OCI-LY1 (cell line): Measurements from ENCODE around the gene AFAP1L1.

ENCODE experiments used
- H2AFZ ChIP-seq: fragments of 200-600 bp; sonication (generic), shearing (Covaris generic); 2 replicates; pipeline ENCODE4 v1.6.0; 2014; ENCODE audit warnings: antibody characterized with exemption, mild to moderate bottlenecking, low read length
- H3F3A ChIP-seq: fragments of 200-600 bp; sonication (generic), shearing (Covaris generic); 2 replicates; pipeline ENCODE4 v1.6.0; 2014; ENCODE audit warnings: mild to moderate bottlenecking, antibody characterized with exemption, low read length, moderate library complexity; ENCODE audit not compliant: insufficient read depth
- H3K27ac ChIP-seq: fragments of 200-600 bp; sonication (generic); 2 replicates; pipeline ENCODE4 v1.5.1; 2014; ENCODE audit warnings: low read length, mixed run types, mild to moderate bottlenecking, low read depth; ENCODE audit not compliant: poor library complexity, severe bottlenecking
- H3K27me3 ChIP-seq: fragments of 200-600 bp; sonication (generic); 2 replicates; pipeline ENCODE4 v1.6.0; 2014; ENCODE audit warnings: antibody characterized with exemption, mild to moderate bottlenecking, low read length, moderate library complexity; ENCODE audit not compliant: insufficient read depth
- H3K36me3 ChIP-seq: fragments of 200-600 bp; sonication (generic); 2 replicates; pipeline ENCODE4 v1.6.1; 2014; ENCODE audit warnings: mild to moderate bottlenecking, antibody characterized with exemption, low read length, moderate library complexity, mixed read lengths; ENCODE audit not compliant: insufficient read depth
- H3K4me1 ChIP-seq: fragments of 200-600 bp; sonication (generic); 2 replicates; pipeline ENCODE4 v1.5.1; 2014; ENCODE audit warnings: mild to moderate bottlenecking, low read length, moderate library complexity; ENCODE audit not compliant: insufficient read depth, severe bottlenecking
- H3K4me2 ChIP-seq: fragments of 200-600 bp; sonication (generic), shearing (Covaris generic); 2 replicates; pipeline ENCODE4 v1.6.1; 2014; ENCODE audit warnings: low read length
- H3K4me3 ChIP-seq: fragments of 200-600 bp; sonication (generic); 2 replicates; pipeline ENCODE4 v1.5.1; 2014; ENCODE audit warnings: low read length, low read depth, mild to moderate bottlenecking, mixed read lengths; ENCODE audit not compliant: poor library complexity, severe bottlenecking
- H3K79me2 ChIP-seq: fragments of 200-600 bp; shearing (Covaris generic); 2 replicates; pipeline ENCODE4 v1.6.1; 2016; ENCODE audit warnings: mixed run types, low read length, mixed read lengths; ENCODE audit not compliant: insufficient read depth
- H3K9ac ChIP-seq: fragments of 200-600 bp; sonication (generic), shearing (Covaris generic); 2 replicates; pipeline ENCODE4 v1.6.1; 2014; ENCODE audit warnings: mild to moderate bottlenecking, low read length, mixed read lengths
- H3K9me2 ChIP-seq: fragments of 200-600 bp; sonication (generic), shearing (Covaris generic); 2 replicates; pipeline ENCODE4 v1.6.1; 2014; ENCODE audit warnings: low read depth, mild to moderate bottlenecking, low read length, mixed read lengths
- H3K9me3 ChIP-seq: fragments of 200-600 bp; shearing (Covaris generic); 2 replicates; pipeline ENCODE4 v1.6.1; 2014; ENCODE audit warnings: low read length, mixed read lengths
- H4K20me1 ChIP-seq: fragments of 200-600 bp; sonication (generic), shearing (Covaris generic); 2 replicates; pipeline ENCODE4 v1.6.0; 2016; ENCODE audit warnings: mild to moderate bottlenecking, low read length; ENCODE audit not compliant: insufficient read depth
- EZH2 ChIP-seq: fragments of 200-600 bp; sonication (generic), shearing (Covaris generic); IDR thresholded peaks from 2 replicates; pipeline ENCODE4 v1.8.0; 2017; ENCODE audit warnings: borderline replicate concordance, mixed run types, mild to moderate bottlenecking, antibody characterized with exemption, low read length, moderate library complexity, mixed read lengths
- TF ChIP-seq, protein P1 (sequence below): fragments of 200-600 bp; sonication (generic), shearing (Covaris generic); IDR thresholded peaks from 2 replicates; pipeline ENCODE4 v1.5.1; 2017; ENCODE audit warnings: mild to moderate bottlenecking, antibody characterized with exemption, low read length, moderate library complexity, mixed read lengths

The AFAP1L1 gene

DNA sequence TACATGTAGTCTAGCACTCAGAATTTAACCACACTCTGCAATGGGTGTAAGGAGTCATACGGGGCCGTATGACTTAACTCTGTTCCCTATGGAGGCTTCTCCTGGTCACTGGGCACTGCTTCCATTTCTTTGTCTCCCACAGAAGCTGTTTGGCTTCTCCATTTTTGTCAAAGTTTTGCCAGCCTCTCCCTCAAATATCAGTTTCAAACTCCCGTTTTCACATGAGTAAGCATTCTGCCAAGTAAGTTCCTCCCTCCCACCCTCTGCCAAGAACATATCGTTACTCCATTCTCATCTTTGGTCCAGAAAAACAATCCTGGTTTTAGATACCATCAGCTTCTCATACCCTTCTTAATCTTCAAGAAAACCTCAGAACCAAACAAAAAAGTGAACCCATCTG lies 6.1 kb downstream of the AFAP1L1 start:
- Histone ChIP-seq H3K4me1 (no peaks in the 10 kb centered on the region), H3K27me3 (0 out of 2 replicates have a peak, but pooled peaks cover 2% of the 10 kb centered on the region), H2AFZ (no peak overlapping the region), H3K9ac (no peak overlapping the region), H3K9me2 (no peaks in the 10 kb centered on the region), H3K27ac (no peak overlapping the region), H3K9me3 (no peaks in the 10 kb centered on the region), H4K20me1 (no peaks in the 10 kb centered on the region), H3K4me3 (no peak overlapping the region), H3F3A (no peaks in the 10 kb centered on the region), H3K4me2 (no peak overlapping the region), H3K79me2 (no peaks in the 10 kb centered on the region), H3K36me3 (no peaks in the 10 kb centered on the region)
- TF ChIP-seq EZH2: no peak
- TF ChIP-seq, protein P1, sequence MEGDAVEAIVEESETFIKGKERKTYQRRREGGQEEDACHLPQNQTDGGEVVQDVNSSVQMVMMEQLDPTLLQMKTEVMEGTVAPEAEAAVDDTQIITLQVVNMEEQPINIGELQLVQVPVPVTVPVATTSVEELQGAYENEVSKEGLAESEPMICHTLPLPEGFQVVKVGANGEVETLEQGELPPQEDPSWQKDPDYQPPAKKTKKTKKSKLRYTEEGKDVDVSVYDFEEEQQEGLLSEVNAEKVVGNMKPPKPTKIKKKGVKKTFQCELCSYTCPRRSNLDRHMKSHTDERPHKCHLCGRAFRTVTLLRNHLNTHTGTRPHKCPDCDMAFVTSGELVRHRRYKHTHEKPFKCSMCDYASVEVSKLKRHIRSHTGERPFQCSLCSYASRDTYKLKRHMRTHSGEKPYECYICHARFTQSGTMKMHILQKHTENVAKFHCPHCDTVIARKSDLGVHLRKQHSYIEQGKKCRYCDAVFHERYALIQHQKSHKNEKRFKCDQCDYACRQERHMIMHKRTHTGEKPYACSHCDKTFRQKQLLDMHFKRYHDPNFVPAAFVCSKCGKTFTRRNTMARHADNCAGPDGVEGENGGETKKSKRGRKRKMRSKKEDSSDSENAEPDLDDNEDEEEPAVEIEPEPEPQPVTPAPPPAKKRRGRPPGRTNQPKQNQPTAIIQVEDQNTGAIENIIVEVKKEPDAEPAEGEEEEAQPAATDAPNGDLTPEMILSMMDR: no peak

DNA sequence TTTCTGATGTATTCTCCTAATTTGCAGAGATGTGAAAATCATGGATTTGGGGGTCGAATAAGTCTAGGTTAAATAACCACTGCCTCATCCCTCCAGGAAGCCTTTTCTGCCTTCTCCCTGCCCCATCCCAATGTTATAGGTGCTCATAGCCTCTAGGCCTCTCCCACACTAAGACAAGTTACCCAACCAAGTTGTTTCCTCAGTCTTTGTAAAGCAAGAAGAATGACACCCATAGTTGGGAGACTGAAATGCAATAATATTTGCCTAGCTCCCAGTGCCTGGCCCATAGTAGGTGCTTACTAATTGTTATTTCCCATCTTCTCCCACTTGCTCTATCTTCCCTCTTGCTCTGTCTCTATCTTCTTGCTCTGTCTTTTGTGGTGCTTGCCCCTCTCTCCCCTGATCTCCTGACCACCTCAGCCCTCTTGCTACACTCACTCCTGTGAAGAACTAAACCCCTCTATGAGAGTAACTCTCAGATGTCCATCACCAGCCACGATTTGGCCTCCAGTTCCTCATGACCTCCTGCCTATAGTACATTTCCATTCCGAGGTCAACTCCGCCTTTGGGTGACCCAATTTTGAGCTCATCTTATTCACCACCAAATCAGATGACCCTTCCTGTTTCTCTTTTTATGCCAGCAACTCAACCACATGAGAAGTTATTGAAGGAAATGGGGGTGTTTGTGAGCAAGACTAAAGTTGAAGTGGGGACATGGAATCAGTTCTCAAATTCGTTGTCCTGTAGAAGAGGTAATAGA lies 7.0 kb downstream of the AFAP1L1 start:
- TF ChIP-seq, protein P1: no peak
- TF ChIP-seq EZH2: no peak
- H4K20me1 ChIP-seq: no peaks in the 10 kb centered on the region

GRCh38 chr5:149279661-149280060 lies 8.0 kb downstream of the AFAP1L1 start:
- Histone ChIP-seq H3K4me3 (no peak overlapping the region), H3K27me3 (0 out of 2 replicates have a peak, but pooled peaks cover 4% of the 10 kb centered on the region), H3K9me2 (no peaks in the 10 kb centered on the region), H3K4me1 (no peaks in the 10 kb centered on the region), H4K20me1 (no peaks in the 10 kb centered on the region), H3K27ac (no peak overlapping the region), H3K9ac (no peak overlapping the region), H2AFZ (no peak overlapping the region), H3F3A (no peaks in the 10 kb centered on the region), H3K9me3 (no peaks in the 10 kb centered on the region), H3K36me3 (no peaks in the 10 kb centered on the region), H3K4me2 (no peak overlapping the region), H3K79me2 (no peaks in the 10 kb centered on the region)
- TF ChIP-seq, protein P1: no peak
- no peak for TF ChIP-seq EZH2

More for the DNA sequence above, 7.0 kb downstream of the AFAP1L1 start:
- H3K9ac ChIP-seq: no peak overlapping the region
- no peak overlapping the region for H3K27ac ChIP-seq
- no peaks in the 10 kb centered on the region for H3K36me3 ChIP-seq
- no peaks in the 10 kb centered on the region for H3F3A ChIP-seq
- no peaks in the 10 kb centered on the region for H3K9me3 ChIP-seq
- H3K27me3 ChIP-seq: 0 out of 2 replicates have a peak, but pooled peaks cover 4% of the 10 kb centered on the region
- no peak overlapping the region for H3K4me3 ChIP-seq
- H3K4me2 ChIP-seq: no peak overlapping the region
- no peak overlapping the region for H2AFZ ChIP-seq
- no peaks in the 10 kb centered on the region for H3K79me2 ChIP-seq
- no peaks in the 10 kb centered on the region for H3K9me2 ChIP-seq
- no peaks in the 10 kb centered on the region for H3K4me1 ChIP-seq
